ENCODE results near the gene INTS7.
"Not testable (repeated sequence)": the region's sequence is repeated elsewhere in the genome, so short reads cannot be mapped to it uniquely, and the experiment has no call there.

The INTS7 gene

GRCh38 chr1:211938561-211938997 is 96.8 kb downstream of the INTS7 start:
- no peak for DNase-seq (ENCODE audit: low read depth in 1 of 2, low spot score in 1 of 2)

GRCh38 chr1:211937422-211937821 is 97.9 kb downstream of the INTS7 start:
- not testable (repeated sequence) for DNase-seq (ENCODE audit: low read depth in 1 of 2, low spot score in 1 of 2)

- DNase-seq (ENCODE audit: low read depth in 1 of 2, low spot score in 1 of 2) = no peak
These were observed 99.8 kb downstream of the INTS7 start for GRCh38 chr1:211935448-211935970.

- no peak for DNase-seq (ENCODE audit: low read depth in 1 of 2, low spot score in 1 of 2)
These were observed 101.2 kb downstream of the INTS7 start for GRCh38 chr1:211933946-211934714.

GRCh38 chr1:211932933-211933254 is 102.5 kb downstream of the INTS7 start:
- no peak for DNase-seq (ENCODE audit: low read depth in 1 of 2, low spot score in 1 of 2)

GRCh38 chr1:211932231-211932932 is 103.0 kb downstream of the INTS7 start:
- DNase-seq (ENCODE audit: low read depth in 1 of 2, low spot score in 1 of 2) = no peak

- no peak for DNase-seq (ENCODE audit: low read depth in 1 of 2, low spot score in 1 of 2)
These were observed 105.7 kb downstream of the INTS7 start for GRCh38 chr1:211929683-211930082.

GRCh38 chr1:211928993-211929637 is 106.2 kb downstream of the INTS7 start:
- no peak for DNase-seq (ENCODE audit: low read depth in 1 of 2, low spot score in 1 of 2)

- DNase-seq (ENCODE audit: low read depth in 1 of 2, low spot score in 1 of 2) = no peak
These were observed 107.0 kb downstream of the INTS7 start for GRCh38 chr1:211928290-211928801.

- DNase-seq (ENCODE audit: low read depth in 1 of 2, low spot score in 1 of 2) = no peak
These were observed 110.3 kb downstream of the INTS7 start for GRCh38 chr1:211925016-211925415.

GRCh38 chr1:211924256-211924655 is 111.1 kb downstream of the INTS7 start:
- DNase-seq (ENCODE audit: low read depth in 1 of 2, low spot score in 1 of 2) = no peak

GRCh38 chr1:211923095-211923494 is 112.3 kb downstream of the INTS7 start:
- DNase-seq (ENCODE audit: low read depth in 1 of 2, low spot score in 1 of 2) = no peak

- no peak for DNase-seq (ENCODE audit: low read depth in 1 of 2, low spot score in 1 of 2)
These were observed 113.7 kb downstream of the INTS7 start for GRCh38 chr1:211921579-211922095.

GRCh38 chr1:211920602-211921226 is 114.6 kb downstream of the INTS7 start:
- DNase-seq (ENCODE audit: low read depth in 1 of 2, low spot score in 1 of 2) = no peak

GRCh38 chr1:211920141-211920572 is 115.2 kb downstream of the INTS7 start:
- DNase-seq (ENCODE audit: low read depth in 1 of 2, low spot score in 1 of 2) = no peak

- no peak for DNase-seq (ENCODE audit: low read depth in 1 of 2, low spot score in 1 of 2)
These were observed 116.4 kb downstream of the INTS7 start for GRCh38 chr1:211918843-211919414.

GRCh38 chr1:211916458-211916857 is 118.9 kb downstream of the INTS7 start:
- DNase-seq (ENCODE audit: low read depth in 1 of 2, low spot score in 1 of 2) = not testable (repeated sequence)

- DNase-seq (ENCODE audit: low read depth in 1 of 2, low spot score in 1 of 2) = no peak
These were observed 119.4 kb downstream of the INTS7 start for GRCh38 chr1:211915924-211916323.

GRCh38 chr1:211912844-211913432 is 122.4 kb downstream of the INTS7 start:
- DNase-seq (ENCODE audit: low read depth in 1 of 2, low spot score in 1 of 2) = no peak

- DNase-seq (ENCODE audit: low read depth in 1 of 2, low spot score in 1 of 2) = no peak
These were observed 123.3 kb downstream of the INTS7 start for GRCh38 chr1:211912038-211912437.

Data from activated T-helper 1 cell treated with anti-CD3 and anti-CD28 coated beads, Interleukin-2, amount 50 U/mL, for 16 hours (primary cell).